Measurements from ENCODE around the gene UGT1A6.

The UGT1A6 gene

GRCh38 chr2:233768076-233768475 lies 75.4 kb downstream of the UGT1A6 start:
- DNase-seq (ENCODE audit: low spot score) = no peak

GRCh38 chr2:233769260-233769659 lies 76.6 kb downstream of the UGT1A6 start:
- DNase-seq (ENCODE audit: low spot score) = no peak

- no peak for DNase-seq (ENCODE audit: low spot score)
Measured at GRCh38 chr2:233772153-233772552, 79.5 kb downstream of the UGT1A6 start.

- no peak for DNase-seq (ENCODE audit: low spot score)
Measured at GRCh38 chr2:233772583-233772982, 79.9 kb downstream of the UGT1A6 start.

- no peak for DNase-seq (ENCODE audit: low spot score)
Measured at GRCh38 chr2:233773854-233774253, 81.2 kb downstream of the UGT1A6 start.

- no peak for DNase-seq (ENCODE audit: low spot score)
Measured at GRCh38 chr2:233775414-233775813, 82.7 kb downstream of the UGT1A6 start.

- DNase-seq (ENCODE audit: low spot score) = no peak
Measured at GRCh38 chr2:233778030-233778429, 85.3 kb downstream of the UGT1A6 start, which contains the start of gene MROH2A. MROH2A (plus strand) TSS chr2:233778330; CDS start chr2:233779359, 1,029 bp downstream.

GRCh38 chr2:233779722-233780121 lies 87.0 kb downstream of the UGT1A6 start:
- no peak for DNase-seq (ENCODE audit: low spot score)

GRCh38 chr2:233780771-233781170 lies 88.1 kb downstream of the UGT1A6 start:
- DNase-seq (ENCODE audit: low spot score) = no peak

GRCh38 chr2:233789554-233789953 lies 96.9 kb downstream of the UGT1A6 start:
- no peak for DNase-seq (ENCODE audit: low spot score)

GRCh38 chr2:233791151-233791882 lies 98.6 kb downstream of the UGT1A6 start:
- no peak for DNase-seq (ENCODE audit: low spot score)

GRCh38 chr2:233791883-233792329 lies 99.2 kb downstream of the UGT1A6 start:
- DNase-seq (ENCODE audit: low spot score) = no peak

- DNase-seq (ENCODE audit: low spot score) = no peak
Measured at GRCh38 chr2:233792720-233793119, 100.0 kb downstream of the UGT1A6 start.

GRCh38 chr2:233793465-233794127 lies 100.9 kb downstream of the UGT1A6 start:
- no peak for DNase-seq (ENCODE audit: low spot score)

GRCh38 chr2:233794128-233794658 lies 101.5 kb downstream of the UGT1A6 start:
- DNase-seq (ENCODE audit: low spot score) = no peak

- DNase-seq (ENCODE audit: low spot score) = no peak
Measured at GRCh38 chr2:233795735-233796171, 103.1 kb downstream of the UGT1A6 start.

GRCh38 chr2:233796254-233796653 lies 103.6 kb downstream of the UGT1A6 start:
- no peak for DNase-seq (ENCODE audit: low spot score)

GRCh38 chr2:233798335-233799086 lies 105.8 kb downstream of the UGT1A6 start:
- DNase-seq (ENCODE audit: low spot score) = no peak

- DNase-seq (ENCODE audit: low spot score) = no peak
Measured at GRCh38 chr2:233799087-233799665, 106.5 kb downstream of the UGT1A6 start.

- no peak for DNase-seq (ENCODE audit: low spot score)
Measured at GRCh38 chr2:233799716-233800115, 107.0 kb downstream of the UGT1A6 start.

GRCh38 chr2:233800208-233800607 lies 107.5 kb downstream of the UGT1A6 start:
- DNase-seq (ENCODE audit: low spot score) = no peak
